ENCODE data around the gene C5orf22.

Gene C5orf22

GRCh38 chr5:31531888-31532547, at the start of gene C5orf22, which contains the start of gene DROSHA:
TSS of gene C5orf22 (plus strand) at chr5:31532301. CDS start at chr5:31532393, 92 bp downstream.
TSS of gene DROSHA (minus strand) at chr5:31532093. CDS start at chr5:31529059, 3,034 bp downstream.
- DNase-seq (ENCODE audit: low spot score): peak; percentile 89
- in situ Hi-C loops (cut with MboI; ENCODE audit: low pct_unique_long_range_greater_than_20kb, low sequenced_read_pairs, unreplicated experiment): no loop called here
- TF ChIP-seq CTCF (IDR thresholded peaks at IDR 0.05; ENCODE audit: extremely low read depth, insufficient read depth, missing control alignments): peak; percentile 10

DNA sequence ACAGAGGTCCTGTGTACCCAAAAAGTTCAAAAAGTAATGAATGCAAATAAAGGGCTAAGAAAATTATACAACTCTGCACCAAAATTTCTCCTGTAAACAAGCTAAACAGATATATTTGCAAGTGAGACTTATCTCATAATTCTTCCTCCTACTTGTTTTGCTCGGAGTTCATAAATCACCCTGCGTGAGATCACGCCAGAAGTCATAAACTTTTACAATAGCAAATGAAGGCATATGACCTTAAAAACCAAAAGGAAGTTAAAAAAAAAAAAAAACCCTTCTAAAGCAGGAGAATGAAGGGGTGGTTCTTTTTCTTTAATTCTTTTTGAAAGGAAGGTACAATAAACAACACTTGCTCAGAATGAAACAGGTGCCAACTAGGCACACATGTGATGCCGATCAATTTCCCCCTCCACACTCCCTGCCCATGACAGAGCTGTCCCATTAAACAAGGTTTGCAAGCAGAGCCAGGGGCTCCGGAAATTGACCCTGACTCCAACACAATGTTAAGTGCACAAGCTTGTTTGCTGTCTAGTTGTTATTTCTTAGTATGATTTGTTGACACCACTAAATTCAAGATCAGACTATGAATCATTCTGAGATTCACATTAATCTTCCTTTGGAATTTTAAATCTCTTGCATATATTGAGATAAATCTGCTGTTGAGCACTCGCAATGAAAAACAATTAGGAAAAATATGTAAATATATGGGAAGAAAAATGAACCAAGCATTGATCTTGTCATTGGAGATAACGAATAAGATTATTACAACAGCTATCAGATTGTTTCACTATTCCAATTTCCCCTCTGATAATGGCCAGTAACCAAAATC, 46.5 kb upstream of the C5orf22 start:
- no peak for DNase-seq (ENCODE audit: low spot score)
- in situ Hi-C loops (cut with MboI; ENCODE audit: low pct_unique_long_range_greater_than_20kb, low sequenced_read_pairs, unreplicated experiment): no loop called here
- TF ChIP-seq CTCF (IDR thresholded peaks at IDR 0.05; ENCODE audit: extremely low read depth, insufficient read depth, missing control alignments): no peak

DNA sequence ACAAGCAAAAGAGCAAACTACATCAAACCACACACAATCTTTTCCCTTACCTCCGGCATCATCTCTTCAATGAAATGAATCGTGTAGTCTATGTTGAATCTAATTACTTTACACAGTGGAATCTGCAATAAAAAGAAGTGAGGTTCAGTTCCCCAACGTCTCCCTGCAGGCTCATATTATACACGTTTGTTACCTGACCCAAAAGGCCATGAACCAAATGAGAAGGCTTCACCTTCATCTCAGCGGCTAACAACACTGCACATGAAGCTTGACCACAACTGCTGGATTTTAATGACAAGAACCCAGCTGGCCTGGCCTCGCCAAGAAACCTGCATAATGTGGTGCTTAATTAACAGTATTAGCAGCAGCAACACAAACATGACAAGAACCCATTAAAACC, 45.7 kb upstream of the C5orf22 start:
- TF ChIP-seq CTCF (IDR thresholded peaks at IDR 0.05; ENCODE audit: extremely low read depth, insufficient read depth, missing control alignments): no peak
- in situ Hi-C loops (cut with MboI; ENCODE audit: low pct_unique_long_range_greater_than_20kb, low sequenced_read_pairs, unreplicated experiment): no loop called here
- no peak for DNase-seq (ENCODE audit: low spot score)

GRCh38 chr5:31487506-31487905, 44.6 kb upstream of the C5orf22 start:
- in situ Hi-C loops (cut with MboI; ENCODE audit: low pct_unique_long_range_greater_than_20kb, low sequenced_read_pairs, unreplicated experiment): no loop called here
- no peak for TF ChIP-seq CTCF (IDR thresholded peaks at IDR 0.05; ENCODE audit: extremely low read depth, insufficient read depth, missing control alignments)
- no peak for DNase-seq (ENCODE audit: low spot score)

GRCh38 chr5:31492869-31493268, 39.2 kb upstream of the C5orf22 start:
- TF ChIP-seq CTCF (IDR thresholded peaks at IDR 0.05; ENCODE audit: extremely low read depth, insufficient read depth, missing control alignments): no peak
- no peak for DNase-seq (ENCODE audit: low spot score)
- in situ Hi-C loops (cut with MboI; ENCODE audit: low pct_unique_long_range_greater_than_20kb, low sequenced_read_pairs, unreplicated experiment): no loop called here

DNA sequence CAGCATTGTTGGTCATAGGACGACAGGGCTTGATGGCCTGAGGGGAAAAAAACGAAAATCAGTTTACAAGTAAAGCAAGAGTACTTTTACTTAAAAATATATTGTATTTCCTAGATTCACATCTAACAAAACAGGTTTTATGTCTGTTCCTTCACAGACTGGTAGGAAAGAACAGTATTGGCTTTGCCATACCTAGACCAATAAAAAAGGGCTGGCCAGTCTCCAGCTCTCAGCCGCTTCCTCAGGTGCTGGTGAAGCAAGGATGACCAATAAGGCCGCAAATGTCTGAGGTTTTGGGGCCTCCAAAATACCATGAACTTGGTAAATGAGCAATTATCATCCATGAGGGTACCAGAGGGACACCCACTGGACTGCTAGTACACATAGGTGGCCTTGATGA, 36.8 kb upstream of the C5orf22 start:
- no peak for TF ChIP-seq CTCF (IDR thresholded peaks at IDR 0.05; ENCODE audit: extremely low read depth, insufficient read depth, missing control alignments)
- DNase-seq (ENCODE audit: low spot score): no peak
- in situ Hi-C loops (cut with MboI; ENCODE audit: low pct_unique_long_range_greater_than_20kb, low sequenced_read_pairs, unreplicated experiment): no loop called here
